Common myeloid progenitor, CD34-positive (primary cell): ENCODE results near the gene PRPF38B.
"Not testable (repeated sequence)": the region's sequence is repeated elsewhere in the genome, so short reads cannot be mapped to it uniquely, and the experiment has no call there.

Source experiments
- CTCF ChIA-PET: fragments of 350-600 bp; sonication (Branson Sonifier 250); formaldehyde crosslinking; loops from one replicate; lab custom pipeline; 2021; ENCODE audit warnings: antibody characterized with exemption; lab: Charles Lee
- POLR2A ChIA-PET: fragments of 350-600 bp; sonication (Branson Sonifier 250); formaldehyde crosslinking; loops from one replicate; lab custom pipeline; 2021; ENCODE audit warnings: antibody characterized with exemption; lab: Charles Lee
- DNase-seq, 3 donors: peaks; one replicate each; pipeline versions ENCODE4 v3.0.0 to v3.0.0-alpha.2; 2013
- H3K27ac ChIP-seq, 2 experiments: 1 replicate in 1 of 2; 2 replicates in 1 of 2; pipeline ENCODE4 v1.7.0; 2013; ENCODE audit warnings: inconsistent platforms in 2 of 2, low read length in 2 of 2, mild to moderate bottlenecking in 2 of 2, low read depth in 1 of 2, moderate library complexity in 1 of 2; ENCODE audit not compliant: severe bottlenecking in 2 of 2, insufficient read depth in 1 of 2, poor library complexity in 1 of 2
- H3K27me3 ChIP-seq, 5 experiments: replicated peaks in 2 of 5; 1 replicate in 3 of 5; 2 replicates in 2 of 5; pipeline versions ENCODE4 v1.6.1 to v1.7.0; 2013; ENCODE audit warnings: low read length in 4 of 5, mild to moderate bottlenecking in 2 of 5, moderate library complexity in 2 of 5, inconsistent platforms in 1 of 5; ENCODE audit not compliant: insufficient read depth in 5 of 5, control insufficient read depth in 4 of 5
- H3K36me3 ChIP-seq, 4 experiments: 1 replicate in 2 of 4; 2 replicates in 2 of 4; pipeline versions ENCODE4 v1.6.1 to v1.7.0; 2013; ENCODE audit warnings: low read length in 3 of 4, control low read depth in 1 of 4, mild to moderate bottlenecking in 1 of 4; ENCODE audit not compliant: control insufficient read depth in 4 of 4, insufficient read depth in 4 of 4
- H3K4me1 ChIP-seq, 4 experiments: 1 replicate in 3 of 4; 2 replicates in 1 of 4; pipeline versions ENCODE4 v1.6.1 to v1.7.1; 2013; ENCODE audit warnings: low read length in 3 of 4, mild to moderate bottlenecking in 3 of 4, control low read depth in 1 of 4, inconsistent platforms in 1 of 4, moderate library complexity in 1 of 4; ENCODE audit not compliant: control insufficient read depth in 4 of 4, insufficient read depth in 4 of 4; ENCODE audit errors: control extremely low read depth in 1 of 4
- H3K4me3 ChIP-seq, 7 experiments: 1 replicate in 4 of 7; 2 replicates in 3 of 7; pipeline versions ENCODE4 v1.5.1 to v1.7.0; 2013; ENCODE audit warnings: mild to moderate bottlenecking in 7 of 7, low read length in 6 of 7, moderate library complexity in 6 of 7, inconsistent platforms in 2 of 7, low read depth in 2 of 7, control low read depth in 1 of 7; ENCODE audit not compliant: insufficient read depth in 4 of 7, control insufficient read depth in 1 of 7; ENCODE audit errors: extremely low read depth in 1 of 7
- H3K9me3 ChIP-seq, 5 experiments: 1 replicate in 4 of 5; 2 replicates in 1 of 5; pipeline versions ENCODE4 v1.6.1 to v1.7.1; 2013; ENCODE audit warnings: low read length in 4 of 5, mild to moderate bottlenecking in 2 of 5, inconsistent platforms in 1 of 5, low read depth in 1 of 5, moderate library complexity in 1 of 5; ENCODE audit not compliant: control insufficient read depth in 4 of 5, insufficient read depth in 2 of 5; ENCODE audit errors: control extremely low read depth in 1 of 5
- WGBS: methylation state at CpG from one replicate; pipeline ENCODE4 v1.1.5; 2013; ENCODE audit not compliant: insufficient coverage; 5-methylcytosine and 5-hydroxymethylcytosine counted together

Gene PRPF38B

GRCh38 chr1:108692724-108693655 lies 880 bp downstream of the PRPF38B start:
- peak overlapping the region; percentile 91 to 98 for H3K27ac ChIP-seq
- H3K4me3 ChIP-seq = peak overlapping the region; percentile 76 to 99 (median 88)
- CTCF ChIA-PET = interaction anchor here (0.7 to 4.7 kb wide), 17 partner anchors 10 to 492 kb away, joined by 3 to 25 read pairs (median 4); partner anchors contain the start of genes HENMT1 and SLC25A24
- H3K36me3 ChIP-seq = peaks cover 7 to 28% (median 14%) of the 10 kb centered on the region in 4 experiments
- H3K9me3 ChIP-seq = no peaks in the 10 kb centered on the region
- peak; percentile 22 to 95 (median 92) for DNase-seq
- H3K4me1 ChIP-seq = peaks cover 9 to 49% (median 33%) of the 10 kb centered on the region in 4 experiments
- H3K27me3 ChIP-seq = no peaks in the 10 kb centered on the region
- WGBS = under 1% methylated on average over 21 of the region's 36 CpGs
- POLR2A ChIA-PET = interaction anchor here (0.6 to 2.8 kb wide), 9 partner anchors 23 to 187 kb away, joined by 3 to 26 read pairs (median 3); partner anchors contain the start of genes EEIG2 and HENMT1

- H3K4me1 ChIP-seq = peaks cover 9 to 42% (median 29%) of the 10 kb centered on the region in 4 experiments
- peak overlapping the region; percentile 35 to 98 for H3K27ac ChIP-seq
- peaks cover 18 to 53% (median 34%) of the 10 kb centered on the region in 4 experiments for H3K36me3 ChIP-seq
- no peak for DNase-seq
- ChIA-PET POLR2A (no interaction called here), CTCF (interaction anchor here (0.7 to 1.2 kb wide), 2 partner anchors 201 to 1674 kb away, joined by 3 to 4 read pairs; no protein-coding TSS in a partner anchor)
- no peaks in the 10 kb centered on the region for H3K9me3 ChIP-seq
- no peaks in the 10 kb centered on the region for H3K27me3 ChIP-seq
- WGBS = 7% methylated on average over 3 of the region's 5 CpGs
- peak overlapping the region in 6 of 7 experiments; percentile 21 to 99 (median 65) for H3K4me3 ChIP-seq
Observed at GRCh38 chr1:108695535-108695934, 3.4 kb downstream of the PRPF38B start.

GRCh38 chr1:108699375-108700332 lies 7.5 kb downstream of the PRPF38B start:
- Histone ChIP-seq H3K9me3 (no peaks in the 10 kb centered on the region), H3K4me1 (peaks cover 9 to 19% (median 14%) of the 10 kb centered on the region in 4 experiments), H3K27ac (no peak overlapping the region), H3K27me3 (no peaks in the 10 kb centered on the region), H3K36me3 (peaks cover 23 to 62% (median 44%) of the 10 kb centered on the region in 4 experiments), H3K4me3 (no peak overlapping the region)
- POLR2A ChIA-PET = no interaction called here
- 96% methylated on average over 21 of the region's 22 CpGs for WGBS
- CTCF ChIA-PET = no interaction called here
- DNase-seq = no peak

- POLR2A ChIA-PET = no interaction called here
- Histone ChIP-seq H3K4me1 (peaks cover 0 to 8% (median 2%) of the 10 kb centered on the region in 4 experiments), H3K27me3 (peaks cover 0 to 5% (median 0%) of the 10 kb centered on the region in 5 experiments), H3K27ac (no peak overlapping the region), H3K4me3 (no peak overlapping the region), H3K36me3 (peaks cover 23 to 57% (median 39%) of the 10 kb centered on the region in 4 experiments), H3K9me3 (no peaks in the 10 kb centered on the region)
- CTCF ChIA-PET = no interaction called here
- WGBS = 100% methylated on average over 3 of the region's 5 CpGs
- DNase-seq = no peak
Observed at GRCh38 chr1:108701176-108701849, 9.2 kb downstream of the PRPF38B start.

- H3K27me3 ChIP-seq, H3K27ac ChIP-seq, POLR2A ChIA-PET, DNase-seq, H3K4me3 ChIP-seq, H3K9me3 ChIP-seq, H3K4me1 ChIP-seq: not testable (repeated sequence)
- WGBS = 100% methylated on average over 1 of the region's 6 CpGs
- CTCF ChIA-PET = interaction anchor here (1.0 kb wide), 1 partner anchor 40 kb away, joined by 4 read pairs; no protein-coding TSS in a partner anchor
- H3K36me3 ChIP-seq = peaks cover 17 to 49% (median 33%) of the 10 kb centered on the region in 4 experiments
Observed at GRCh38 chr1:108702109-108702508, 10.0 kb downstream of the PRPF38B start.

GRCh38 chr1:108703939-108704338 lies 11.8 kb downstream of the PRPF38B start:
- H3K36me3 ChIP-seq = peaks cover 15 to 32% (median 20%) of the 10 kb centered on the region in 4 experiments
- H3K27ac ChIP-seq = no peak overlapping the region
- peaks cover 0 to 5% (median 0%) of the 10 kb centered on the region in 5 experiments for H3K27me3 ChIP-seq
- WGBS = 86% methylated on average over 5 of the region's 6 CpGs
- ChIA-PET POLR2A (no interaction called here), CTCF (interaction anchor here (1.0 kb wide), 1 partner anchor 12 kb away, joined by 4 read pairs; the partner anchor contains the start of gene PRPF38B)
- DNase-seq = no peak
- no peak overlapping the region for H3K4me3 ChIP-seq
- H3K9me3 ChIP-seq = no peaks in the 10 kb centered on the region
- H3K4me1 ChIP-seq = peaks cover 0 to 8% (median 2%) of the 10 kb centered on the region in 4 experiments
